ENCODE measurements around the gene SSPN. TPM values are rescaled to one million over a fixed set of nuclear protein-coding genes. Genes with fewer than 3 reads are reported as not detected.
"Not testable (repeated sequence)": the region's sequence is repeated elsewhere in the genome, so short reads cannot be mapped to it uniquely, and the experiment has no call there.

SSPN gene
- total RNA-seq, 1 experiment from 2014 or later, result 10.4 TPM

GRCh38 chr12:26233631-26234030 lies 38.3 kb downstream of the SSPN start:
- Histone ChIP-seq H3K27me3 (ENCODE audit: insufficient read depth, low read depth) (no peaks in the 10 kb centered on the region), H3K79me2 (ENCODE audit: low read depth) (no peaks in the 10 kb centered on the region), H3K4me2 (no peak overlapping the region), H3K27ac (no peak overlapping the region), H3K9me3 (ENCODE audit: insufficient read depth, low read depth) (no peaks in the 10 kb centered on the region; the same call in 1 of the 2 replicates), H3K4me3 (no peak overlapping the region), H2AFZ (no peak overlapping the region), H3K36me3 (ENCODE audit: low read depth) (no peaks in the 10 kb centered on the region), H3K9me2 (ENCODE audit: insufficient read depth) (no peaks in the 10 kb centered on the region), H3K4me1 (replicated peaks; ENCODE audit: insufficient read depth) (peaks cover 25% of the 10 kb centered on the region), H4K20me1 (ENCODE audit: insufficient read depth) (no peaks in the 10 kb centered on the region), H3F3A (ENCODE audit: insufficient read depth, low read depth) (peaks cover 11% of the 10 kb centered on the region; the same call in 1 of the 2 replicates)
- ChIA-PET POLR2A (ENCODE audit: unreplicated experiment) (no interaction called here), CTCF (no interaction called here)
- intact Hi-C loops (cut with micrococcal nuclease; ENCODE audit: unreplicated experiment), result no loop called here
- no TSS peak for BruUV-seq (replicated peaks)
- no peak for DNase-seq
- TF ChIP-seq EZH2 (IDR thresholded peaks at IDR 0.05; ENCODE audit: low read depth), result no peak
- TF ChIP-seq CTCF (conservative IDR thresholded peaks at IDR 0.05), result no peak

GRCh38 chr12:26235465-26235864 lies 40.1 kb downstream of the SSPN start:
- DNase-seq; H3K9me3 ChIP-seq (ENCODE audit: insufficient read depth, low read depth); CTCF ChIA-PET; H4K20me1 ChIP-seq (ENCODE audit: insufficient read depth); H3K27me3 ChIP-seq (ENCODE audit: insufficient read depth, low read depth); H3K4me2 ChIP-seq; H3K36me3 ChIP-seq (ENCODE audit: low read depth); H2AFZ ChIP-seq; H3K27ac ChIP-seq; H3K9me2 ChIP-seq (ENCODE audit: insufficient read depth); H3K4me3 ChIP-seq; POLR2A ChIA-PET (ENCODE audit: unreplicated experiment); H3K79me2 ChIP-seq (ENCODE audit: low read depth); intact Hi-C loops (cut with micrococcal nuclease; ENCODE audit: unreplicated experiment); BruUV-seq (replicated peaks): not testable (repeated sequence)
- peaks cover 44% of the 10 kb centered on the region for H3K4me1 ChIP-seq (replicated peaks; ENCODE audit: insufficient read depth)
- peaks cover 27% of the 10 kb centered on the region for H3F3A ChIP-seq (ENCODE audit: insufficient read depth, low read depth)

GRCh38 chr12:26238341-26239121 lies 43.2 kb downstream of the SSPN start:
- Histone ChIP-seq H3K27me3 (ENCODE audit: insufficient read depth, low read depth) (no peaks in the 10 kb centered on the region), H3K79me2 (ENCODE audit: low read depth) (no peaks in the 10 kb centered on the region), H3K4me2 (peak overlapping the region; percentile 66), H3F3A (ENCODE audit: insufficient read depth, low read depth) (peaks cover 33% of the 10 kb centered on the region), H3K9me2 (ENCODE audit: insufficient read depth) (no peaks in the 10 kb centered on the region), H3K27ac (peak overlapping the region; percentile 85), H2AFZ (peak overlapping the region; percentile 20; the same call in 1 of the 2 replicates), H3K4me3 (peak overlapping the region; percentile 12; the same call in 1 of the 2 replicates), H4K20me1 (ENCODE audit: insufficient read depth) (no peaks in the 10 kb centered on the region), H3K9me3 (ENCODE audit: insufficient read depth, low read depth) (no peaks in the 10 kb centered on the region), H3K36me3 (ENCODE audit: low read depth) (no peaks in the 10 kb centered on the region), H3K4me1 (replicated peaks; ENCODE audit: insufficient read depth) (peaks cover 64% of the 10 kb centered on the region)
- TF ChIP-seq EZH2 (IDR thresholded peaks at IDR 0.05; ENCODE audit: low read depth) (no peak), CTCF (conservative IDR thresholded peaks at IDR 0.05) (no peak)
- CTCF ChIA-PET, result interaction anchor here (1.5 kb wide), 1 partner anchor 36 kb away, joined by 12 read pairs; no protein-coding TSS in a partner anchor
- no peak for DNase-seq
- intact Hi-C loops (cut with micrococcal nuclease; ENCODE audit: unreplicated experiment), result loop anchor here (1.0 to 2.0 kb wide), 4 partner anchors 36 to 112 kb away; no protein-coding TSS in a partner anchor
- POLR2A ChIA-PET (ENCODE audit: unreplicated experiment), result interaction anchor here (0.7 kb wide), 1 partner anchor 137 kb away, joined by 5 read pairs; no protein-coding TSS in a partner anchor
- no TSS peak for BruUV-seq (replicated peaks)

Data from PC-9 (cell line).